HG02610 (cell line): Measurements from ENCODE around the gene TMEM132D.
A peak's percentile ranks its signal among the peaks of the same experiment; 100 is the strongest.
"Not testable (repeated sequence)": the region's sequence is repeated elsewhere in the genome, so short reads cannot be mapped to it uniquely, and the experiment has no call there.

Source experiments
- ATAC-seq: cut with Tn5 transposase; IDR thresholded peaks from one replicate; pipeline ENCODE4 v1.9.1; 2021; ENCODE audit warnings: mild to moderate bottlenecking, moderate library complexity; ENCODE audit not compliant: unreplicated experiment

The TMEM132D gene

DNA sequence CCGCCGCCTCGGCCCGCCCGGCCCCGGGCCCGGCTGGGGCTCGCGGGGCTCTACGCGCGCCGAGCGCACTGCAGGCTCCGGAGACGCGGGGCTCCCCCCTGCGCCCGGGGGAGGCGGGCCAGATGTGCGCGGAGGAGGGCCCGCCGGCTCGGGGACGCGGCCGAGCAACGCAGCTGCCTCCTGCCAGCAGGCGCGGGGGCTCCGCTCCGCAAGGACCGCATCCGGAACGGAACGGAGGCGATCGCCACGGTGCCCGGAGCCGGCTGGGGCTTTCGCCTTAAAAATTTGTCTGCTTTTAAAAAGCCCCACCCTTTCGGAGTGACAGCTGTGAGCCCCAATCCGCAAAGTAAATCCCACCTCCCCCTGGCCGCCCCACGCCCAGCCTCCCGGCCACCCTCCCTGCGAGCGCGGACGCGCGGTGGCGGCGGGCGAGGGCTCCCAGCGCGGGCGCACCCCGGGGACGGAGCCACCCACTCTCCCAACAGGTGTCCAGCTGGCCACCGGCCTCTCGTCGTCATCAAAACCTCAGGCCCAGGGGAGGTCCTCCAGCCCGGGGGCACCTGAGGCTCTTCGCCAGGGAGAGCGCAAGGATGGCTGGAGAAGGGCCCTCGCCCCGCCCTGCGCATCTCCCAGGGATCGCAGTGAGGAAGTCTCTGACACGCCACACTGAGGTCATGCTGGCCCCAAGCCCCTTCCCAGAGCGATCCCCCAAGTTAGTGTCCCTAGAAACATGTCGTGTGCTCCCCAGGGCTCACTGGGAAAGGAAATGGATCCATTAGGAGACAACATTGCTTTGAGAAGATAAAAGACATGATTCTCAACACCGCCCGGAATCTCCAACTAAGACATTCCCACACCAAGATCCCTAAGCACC, at the start of gene TMEM132D:
Gene TMEM132D, minus strand, starts transcription at position 70 of the 874 bp plus-strand sequence.
- ATAC-seq, result no peak

DNA sequence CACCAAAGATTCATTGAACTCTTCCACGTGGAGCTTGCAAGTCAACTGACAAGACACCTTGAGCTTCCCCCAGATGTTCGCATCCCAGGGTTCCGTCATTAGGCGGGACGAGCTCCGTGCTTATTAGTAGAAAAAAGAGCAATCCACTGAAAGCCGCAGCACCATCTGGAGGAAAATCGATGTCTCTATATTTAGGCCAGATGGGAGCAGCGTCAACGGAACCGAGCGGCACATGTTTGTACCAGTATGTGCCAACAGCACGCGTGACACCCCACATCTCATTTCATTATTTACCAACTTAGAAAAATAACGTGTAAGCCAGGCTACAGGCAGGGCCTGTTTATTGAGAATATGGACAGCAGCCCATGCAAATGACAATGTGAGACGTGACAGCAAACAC, 45.8 kb upstream of the TMEM132D start:
- no peak for ATAC-seq

DNA sequence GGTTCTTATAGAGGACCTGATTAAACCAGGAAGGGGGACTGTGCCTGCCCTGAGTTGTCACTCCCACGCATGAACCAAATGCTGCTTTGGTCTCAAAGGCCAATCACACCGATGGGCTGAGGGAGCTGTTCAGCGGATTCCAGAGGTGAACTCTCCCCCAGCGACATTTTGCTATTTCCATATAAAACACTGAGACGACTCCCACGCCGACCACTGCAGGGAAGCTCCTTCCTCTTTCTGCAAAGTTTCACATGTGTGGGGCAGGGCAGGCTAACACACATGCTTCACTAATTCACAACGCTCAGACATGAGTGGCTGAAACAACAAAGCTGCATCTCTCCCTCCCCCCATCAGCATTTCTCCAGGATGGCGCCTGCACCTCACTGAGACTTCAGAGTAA, 37.8 kb upstream of the TMEM132D start:
- ATAC-seq, result no peak

DNA sequence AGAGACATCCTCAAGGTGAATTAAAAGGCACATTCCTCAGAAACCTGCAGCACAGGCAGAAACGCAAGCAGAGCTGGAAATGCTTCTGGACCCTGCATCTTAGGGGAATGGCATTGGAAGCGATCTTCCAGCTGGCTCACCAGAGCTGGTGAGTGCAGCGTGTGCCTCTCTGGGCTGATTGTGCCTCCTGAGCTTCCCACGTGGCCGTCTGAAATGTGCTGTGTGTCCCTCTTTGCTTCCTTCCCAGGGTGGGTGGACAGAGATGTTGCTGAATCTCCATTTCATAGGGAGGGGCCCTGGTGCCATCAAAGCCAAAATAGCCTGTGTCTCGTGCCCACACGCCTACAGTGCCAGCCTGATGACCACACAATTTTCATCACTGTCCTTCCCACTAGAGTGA, 34.3 kb upstream of the TMEM132D start:
- ATAC-seq, result no peak

GRCh38 chr12:129937426-129937825, 33.6 kb upstream of the TMEM132D start:
- no peak for ATAC-seq

DNA sequence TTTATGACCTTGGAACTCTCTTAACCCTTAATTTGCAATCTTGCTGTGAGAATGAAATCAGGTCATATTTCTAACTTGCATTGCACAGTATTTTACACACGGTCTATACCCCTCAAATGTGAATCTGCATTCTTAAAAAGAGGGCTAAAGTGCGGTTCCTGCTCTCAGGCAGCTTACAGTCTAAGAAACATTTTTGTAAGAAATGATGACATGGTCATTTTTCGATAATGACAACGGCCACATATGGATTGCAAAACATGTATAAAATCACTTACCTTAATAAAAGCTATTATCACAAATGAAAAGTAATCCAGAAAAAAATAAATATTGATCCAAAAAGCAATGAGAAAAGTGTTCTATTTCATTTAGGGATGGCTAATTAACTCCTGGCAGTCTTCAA, 24.8 kb upstream of the TMEM132D start:
- ATAC-seq, result no peak

DNA sequence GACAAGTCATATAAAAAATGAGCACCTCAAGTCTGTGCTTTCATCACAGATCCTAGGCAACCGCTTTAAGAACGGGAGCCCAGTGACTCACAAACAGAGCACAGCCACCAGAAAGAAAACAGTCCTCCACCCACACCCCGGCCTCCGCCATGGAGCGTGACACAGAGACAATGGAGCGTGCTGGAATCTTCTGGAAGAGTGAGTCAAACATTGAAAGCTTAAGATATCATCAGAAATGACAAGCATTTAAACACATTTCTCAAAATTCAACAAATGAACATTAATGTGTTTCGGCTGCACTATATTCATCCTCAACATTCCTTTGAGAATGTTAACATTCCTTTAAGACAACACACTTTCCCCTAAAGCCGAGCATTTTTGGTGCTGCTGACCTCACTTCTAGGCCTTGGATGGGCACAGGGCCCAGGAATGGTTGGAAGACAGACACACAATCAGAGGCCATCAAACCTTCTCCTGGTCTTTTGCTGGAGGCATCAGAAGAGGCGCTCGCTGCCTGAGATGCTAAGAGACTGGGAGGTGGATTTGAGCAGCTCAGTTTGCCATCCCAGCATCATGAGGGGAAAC, 23.6 kb upstream of the TMEM132D start:
- no peak for ATAC-seq

DNA sequence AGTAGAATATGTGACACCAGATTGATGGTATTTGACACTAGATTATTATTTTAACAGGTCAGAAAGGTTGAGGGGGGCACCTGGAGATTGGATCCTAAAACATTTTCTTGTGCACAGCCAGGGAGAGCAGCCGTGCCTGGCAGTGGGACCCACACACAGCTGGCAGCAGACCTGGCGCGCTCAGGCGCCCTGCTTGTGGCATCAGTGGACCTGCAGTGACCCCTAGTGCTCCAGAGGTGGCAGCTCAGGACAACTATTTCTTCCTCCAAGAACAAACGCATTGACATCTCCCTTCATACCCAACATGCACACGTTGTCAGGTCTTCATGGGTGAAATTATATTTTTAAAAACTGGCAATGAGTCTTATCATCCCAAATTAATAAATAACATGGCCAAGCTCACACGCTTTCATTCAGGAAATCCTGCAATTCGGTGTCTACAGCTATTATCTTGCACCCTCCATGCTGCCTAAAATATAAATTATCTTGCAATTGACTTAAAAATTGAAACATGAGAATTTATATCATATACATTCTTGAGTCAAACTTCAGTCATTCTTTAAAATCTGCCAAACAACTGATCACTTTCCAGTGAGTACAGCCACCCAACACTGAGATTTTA, 7.7 kb upstream of the TMEM132D start:
- ATAC-seq, result peak; percentile 87

GRCh38 chr12:129909051-129910020, 5.5 kb upstream of the TMEM132D start:
- ATAC-seq, result no peak

- ATAC-seq, result no peak
These were observed 506 bp downstream of the TMEM132D start for GRCh38 chr12:129903092-129903945.

- ATAC-seq, result no peak
These were observed 1.3 kb downstream of the TMEM132D start for GRCh38 chr12:129902371-129903091.

DNA sequence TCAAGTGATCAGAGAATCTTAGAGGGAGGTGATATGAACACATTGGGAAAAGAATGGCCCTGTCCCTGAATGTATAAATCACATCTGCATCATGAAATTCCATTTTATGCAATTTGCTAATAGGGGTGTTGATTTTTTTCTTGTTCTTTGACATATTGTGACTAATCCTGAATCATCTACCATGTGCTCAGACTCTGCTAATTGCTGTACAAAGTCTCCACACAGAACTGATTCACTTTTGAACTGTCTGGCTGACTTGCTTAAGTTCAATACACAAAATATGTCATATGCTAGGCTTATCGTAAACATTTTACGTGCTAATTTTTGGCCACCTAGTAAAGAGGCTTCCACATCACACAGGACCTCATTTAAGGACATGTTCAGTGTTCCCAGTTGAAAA, 2.6 kb downstream of the TMEM132D start:
- ATAC-seq, result no peak

GRCh38 chr12:129900306-129900705, 3.5 kb downstream of the TMEM132D start:
- ATAC-seq, result no peak

DNA sequence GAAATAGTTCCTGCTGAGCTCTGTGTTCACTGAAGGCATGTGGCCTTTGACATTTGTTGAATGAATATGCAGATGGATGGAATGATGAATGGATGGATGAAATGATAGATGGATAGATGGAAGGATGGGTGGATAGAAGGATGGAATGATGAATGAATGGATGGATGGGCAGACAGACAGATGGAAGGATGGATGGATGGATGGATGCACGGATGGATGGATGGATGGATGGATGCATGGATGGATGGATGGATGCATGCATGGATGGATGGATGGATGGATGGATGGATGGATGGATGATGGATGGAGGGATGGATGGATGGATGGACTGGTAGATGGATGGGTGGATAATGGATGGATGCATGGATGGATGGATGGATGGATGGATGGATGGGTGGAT, 4.8 kb downstream of the TMEM132D start:
- not testable (repeated sequence) for ATAC-seq

DNA sequence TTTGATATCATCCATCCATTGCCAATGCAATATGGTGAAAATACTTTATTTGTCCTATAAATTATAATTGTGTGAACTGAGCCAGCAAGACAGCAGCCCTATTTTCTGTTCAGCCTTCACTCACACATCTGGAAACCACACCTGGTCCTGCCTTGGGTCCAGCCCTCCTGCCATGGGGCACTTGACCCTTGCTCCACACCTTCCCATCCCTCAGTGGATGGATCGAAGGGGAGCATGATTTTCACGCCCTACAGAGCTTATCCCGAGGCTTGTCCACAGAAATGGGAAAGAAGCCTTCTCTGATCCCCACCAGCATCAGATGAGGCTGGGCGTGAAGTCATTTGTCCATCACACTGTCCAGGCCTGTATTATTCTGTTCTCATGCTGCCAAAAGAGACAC, 10.1 kb downstream of the TMEM132D start:
- ATAC-seq, result no peak

DNA sequence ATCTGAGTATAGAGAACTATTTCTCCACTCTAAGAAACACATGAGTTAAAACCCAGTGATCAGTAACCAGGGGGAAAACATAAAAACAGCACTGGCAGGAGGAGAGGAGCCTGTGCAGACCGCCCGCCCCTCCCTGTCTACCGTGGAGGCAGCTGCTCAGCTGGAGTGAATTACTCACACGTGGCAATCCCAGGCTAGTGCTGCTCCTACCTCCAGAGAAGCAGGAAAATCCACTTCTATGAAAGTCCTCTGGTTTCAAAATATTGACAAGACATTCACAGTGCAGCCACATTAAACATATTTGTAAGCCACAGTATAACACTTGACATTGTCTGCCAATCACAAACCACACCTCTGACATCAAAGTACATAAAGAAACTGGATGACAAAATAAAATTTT, 16.7 kb downstream of the TMEM132D start:
- ATAC-seq, result no peak

- ATAC-seq, result no peak
These were observed 17.3 kb downstream of the TMEM132D start for GRCh38 chr12:129886541-129886940.

GRCh38 chr12:129885287-129885686, 18.5 kb downstream of the TMEM132D start:
- no peak for ATAC-seq

GRCh38 chr12:129877411-129877810, 26.4 kb downstream of the TMEM132D start:
- ATAC-seq, result no peak
